Smooth muscle cell (in vitro differentiated cells): ENCODE measurements around the gene RAB3D. TPM values are rescaled to one million over a fixed set of nuclear protein-coding genes. Genes with fewer than 3 reads are reported as not detected.

Source experiments
- DNase-seq: peaks from one replicate; lab custom pipeline; 2025; ENCODE audit not compliant: unreplicated experiment; lab: John Stamatoyannopoulos, UW
- H2AFZ ChIP-seq: fragments of 200-600 bp; sonication (generic); 2 replicates; pipeline ENCODE4 v1.6.0; 2016; ENCODE audit warnings: antibody characterized with exemption, low read depth, mild to moderate bottlenecking
- H3F3A ChIP-seq: fragments of 200-600 bp; sonication (generic); 2 replicates; pipeline ENCODE4 v1.6.0; 2017; ENCODE audit warnings: antibody characterized with exemption, low read depth
- H3K27ac ChIP-seq: fragments of 200-600 bp; sonication (generic); 2 replicates; pipeline ENCODE4 v1.5.1; 2016; ENCODE audit warnings: low read depth, mild to moderate bottlenecking
- H3K27me3 ChIP-seq: fragments of 200-600 bp; sonication (generic); 2 replicates; pipeline ENCODE4 v1.6.1; 2016; ENCODE audit warnings: low read depth, mild to moderate bottlenecking
- H3K36me3 ChIP-seq: fragments of 200-600 bp; sonication (generic); 2 replicates; pipeline ENCODE4 v1.5.1; 2016; ENCODE audit warnings: low read depth
- H3K4me1 ChIP-seq: fragments of 200-600 bp; sonication (generic); 2 replicates; pipeline ENCODE4 v1.5.1; 2016; ENCODE audit warnings: low read depth
- H3K4me2 ChIP-seq: fragments of 200-600 bp; sonication (generic); 2 replicates; pipeline ENCODE4 v1.6.0; 2016; ENCODE audit warnings: mild to moderate bottlenecking
- H3K4me3 ChIP-seq: fragments of 200-600 bp; sonication (generic); 2 replicates; pipeline ENCODE4 v1.5.1; 2016; ENCODE audit warnings: mild to moderate bottlenecking
- H3K79me2 ChIP-seq: fragments of 200-600 bp; sonication (generic); 2 replicates; pipeline ENCODE4 v1.6.0; 2016; ENCODE audit warnings: low read depth, mild to moderate bottlenecking
- H3K9ac ChIP-seq: fragments of 200-600 bp; sonication (generic); 2 replicates; pipeline ENCODE4 v1.6.0; 2016; ENCODE audit warnings: low read depth
- H3K9me3 ChIP-seq: fragments of 200-600 bp; sonication (generic); replicated peaks from 2 replicates; pipeline ENCODE4 v1.5.1; 2016; ENCODE audit warnings: low read depth
- H4K20me1 ChIP-seq: fragments of 200-600 bp; sonication (generic); 2 replicates; pipeline ENCODE4 v1.6.0; 2016; ENCODE audit warnings: low read depth
- WGBS: methylation state at CpG from one replicate; pipeline ENCODE4 v1.1.7; 2016; ENCODE audit warnings: low lambda C conversion rate; 5-methylcytosine and 5-hydroxymethylcytosine counted together
- polyA plus RNA-seq: library from polyadenylated mRNA; unstranded; fragments of >200 nt; fragmentation: Nextera tagmentation; extraction: Ambion mirVana; gene quantifications from 2 replicates; pipeline ENCODE4 v1.2.1, GENCODE V29; 2016
- total RNA-seq: library from RNA; depleted of rRNA; stranded (reverse); fragments of >200 nt; gene quantifications from 2 replicates; pipeline ENCODE4 v1.2.3, GENCODE V29; 2014
- TF ChIP-seq, protein P1 (sequence below): fragments of 200-600 bp; sonication (generic); IDR thresholded peaks from 2 replicates; pipeline ENCODE4 v1.5.1; 2017; ENCODE audit warnings: borderline replicate concordance, mild to moderate bottlenecking, antibody characterized with exemption; ENCODE audit not compliant: insufficient read depth, poor library complexity, severe bottlenecking

RAB3D gene
- total and polyA plus RNA-seq, 2 experiments from 2014 or later, result 7.3 to 11.0 TPM

DNA sequence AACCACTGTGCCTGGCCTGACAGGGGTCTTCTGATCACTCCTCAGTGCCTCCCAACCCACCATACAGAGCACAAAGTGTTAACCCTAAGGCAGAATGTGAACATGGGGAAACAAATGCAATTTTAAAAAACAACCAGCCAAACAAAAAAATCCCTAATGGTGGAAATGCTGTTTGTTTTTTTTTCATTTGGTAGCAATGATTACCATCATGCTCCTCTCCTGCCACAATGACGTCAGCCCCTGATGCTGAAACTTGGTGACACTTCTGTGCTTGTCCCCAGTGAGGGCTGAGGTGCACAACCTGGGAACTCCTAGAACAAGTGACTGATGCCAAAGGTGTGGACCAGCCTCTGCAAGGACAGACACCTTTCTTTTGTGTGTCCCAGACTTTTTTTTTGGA is 47.5 kb downstream of the RAB3D start:
- TF ChIP-seq, protein P1, sequence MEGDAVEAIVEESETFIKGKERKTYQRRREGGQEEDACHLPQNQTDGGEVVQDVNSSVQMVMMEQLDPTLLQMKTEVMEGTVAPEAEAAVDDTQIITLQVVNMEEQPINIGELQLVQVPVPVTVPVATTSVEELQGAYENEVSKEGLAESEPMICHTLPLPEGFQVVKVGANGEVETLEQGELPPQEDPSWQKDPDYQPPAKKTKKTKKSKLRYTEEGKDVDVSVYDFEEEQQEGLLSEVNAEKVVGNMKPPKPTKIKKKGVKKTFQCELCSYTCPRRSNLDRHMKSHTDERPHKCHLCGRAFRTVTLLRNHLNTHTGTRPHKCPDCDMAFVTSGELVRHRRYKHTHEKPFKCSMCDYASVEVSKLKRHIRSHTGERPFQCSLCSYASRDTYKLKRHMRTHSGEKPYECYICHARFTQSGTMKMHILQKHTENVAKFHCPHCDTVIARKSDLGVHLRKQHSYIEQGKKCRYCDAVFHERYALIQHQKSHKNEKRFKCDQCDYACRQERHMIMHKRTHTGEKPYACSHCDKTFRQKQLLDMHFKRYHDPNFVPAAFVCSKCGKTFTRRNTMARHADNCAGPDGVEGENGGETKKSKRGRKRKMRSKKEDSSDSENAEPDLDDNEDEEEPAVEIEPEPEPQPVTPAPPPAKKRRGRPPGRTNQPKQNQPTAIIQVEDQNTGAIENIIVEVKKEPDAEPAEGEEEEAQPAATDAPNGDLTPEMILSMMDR, result no peak
- WGBS, result 92% methylated on average over 1 of the region's 1 CpG
- Histone ChIP-seq H3K4me2 (no peak overlapping the region), H3K9me3 (no peaks in the 10 kb centered on the region), H3K27me3 (no peaks in the 10 kb centered on the region), H3K27ac (no peak overlapping the region), H3K79me2 (no peaks in the 10 kb centered on the region), H3K9ac (no peak overlapping the region), H3K4me1 (no peaks in the 10 kb centered on the region), H3F3A (no peaks in the 10 kb centered on the region), H3K4me3 (no peak overlapping the region), H2AFZ (no peak overlapping the region), H3K36me3 (no peaks in the 10 kb centered on the region), H4K20me1 (no peaks in the 10 kb centered on the region)
- DNase-seq, result no peak

DNA sequence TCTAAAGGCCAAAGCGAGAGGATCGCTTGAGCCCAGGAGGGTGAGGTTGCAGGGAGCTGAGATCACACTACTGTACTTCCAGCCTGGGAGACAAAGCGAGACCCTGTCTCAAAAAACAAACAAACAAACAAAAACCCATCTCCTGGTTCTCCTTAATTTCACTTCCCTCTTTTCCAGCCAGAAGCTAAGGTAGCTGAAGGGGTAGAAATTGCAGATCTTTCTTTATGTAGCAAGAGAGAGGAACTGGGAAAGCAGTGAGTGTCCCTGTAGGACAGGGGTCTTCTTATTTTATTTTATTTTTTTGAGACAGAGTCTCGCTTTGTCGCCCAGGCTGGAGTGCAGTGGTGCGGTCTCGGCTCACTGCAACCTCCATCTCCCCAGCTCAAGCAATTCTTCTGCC is 48.0 kb downstream of the RAB3D start:
- WGBS, result 97% methylated on average over 7 of the region's 7 CpGs

DNA sequence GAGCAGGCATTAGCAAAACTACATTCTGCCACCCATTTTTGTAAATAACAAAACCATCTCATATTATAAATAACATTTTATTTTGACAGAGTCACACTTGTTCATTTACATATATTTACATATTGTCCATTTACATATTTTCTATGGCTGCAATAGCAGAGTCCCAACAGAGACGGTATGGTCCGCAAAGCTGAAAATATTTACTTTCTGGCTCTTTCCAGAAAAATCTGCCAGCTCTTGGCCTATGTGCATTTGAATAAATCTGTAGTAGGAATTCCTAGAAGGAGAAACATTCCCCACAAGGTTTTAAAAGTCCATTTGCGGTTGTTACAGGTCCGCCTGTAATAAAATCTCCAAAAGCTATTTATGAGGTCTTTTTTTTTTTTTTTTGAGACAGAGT is 49.2 kb downstream of the RAB3D start:
- no peaks in the 10 kb centered on the region for H3K9me3 ChIP-seq
- H3K79me2 ChIP-seq, result no peaks in the 10 kb centered on the region
- no peaks in the 10 kb centered on the region for H4K20me1 ChIP-seq
- H3F3A ChIP-seq, result no peaks in the 10 kb centered on the region
- H3K27ac ChIP-seq, result no peak overlapping the region
- H3K9ac ChIP-seq, result no peak overlapping the region
- H3K4me1 ChIP-seq, result no peaks in the 10 kb centered on the region
- H3K4me3 ChIP-seq, result no peak overlapping the region
- H3K4me2 ChIP-seq, result no peak overlapping the region
- no peak overlapping the region for H2AFZ ChIP-seq
- no peaks in the 10 kb centered on the region for H3K27me3 ChIP-seq
- TF ChIP-seq, protein P1, result no peak
- H3K36me3 ChIP-seq, result no peaks in the 10 kb centered on the region
- 83% methylated on average over 4 of the region's 4 CpGs for WGBS
- DNase-seq, result no peak

More for the DNA sequence above, 48.0 kb downstream of the RAB3D start:
- Histone ChIP-seq H3F3A (no peaks in the 10 kb centered on the region), H2AFZ (no peak overlapping the region), H3K9me3 (no peaks in the 10 kb centered on the region), H3K79me2 (no peaks in the 10 kb centered on the region), H3K27ac (no peak overlapping the region), H4K20me1 (no peaks in the 10 kb centered on the region), H3K9ac (no peak overlapping the region), H3K27me3 (no peaks in the 10 kb centered on the region), H3K4me2 (no peak overlapping the region), H3K4me1 (no peaks in the 10 kb centered on the region), H3K36me3 (no peaks in the 10 kb centered on the region), H3K4me3 (no peak overlapping the region)
- TF ChIP-seq, protein P1, result no peak
- no peak for DNase-seq

DNA sequence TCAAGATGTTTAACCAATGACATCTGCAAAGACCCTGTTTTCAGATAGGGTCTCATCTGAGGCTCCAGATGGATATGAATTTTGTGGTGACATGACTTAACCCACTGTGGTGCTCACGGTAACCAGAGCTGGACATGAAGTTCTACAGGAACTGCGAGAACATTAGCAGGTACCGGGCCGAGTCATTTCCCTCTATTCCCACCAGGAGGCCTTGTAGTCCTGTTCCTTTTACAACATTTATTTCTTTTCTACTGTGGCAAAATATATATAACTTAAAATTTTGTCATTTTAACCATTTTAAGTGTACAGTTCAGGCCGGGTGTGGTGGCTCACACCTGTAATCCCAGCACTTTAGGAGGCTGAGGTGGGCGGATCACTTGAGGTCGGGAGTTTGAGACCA is 51.1 kb downstream of the RAB3D start:
- no peaks in the 10 kb centered on the region for H3K36me3 ChIP-seq
- H3K79me2 ChIP-seq, result no peaks in the 10 kb centered on the region
- no peak overlapping the region for H3K4me3 ChIP-seq
- H3K4me1 ChIP-seq, result no peaks in the 10 kb centered on the region
- TF ChIP-seq, protein P1, result peak; percentile 47
- WGBS, result 91% methylated on average over 7 of the region's 7 CpGs
- no peak overlapping the region for H3K9ac ChIP-seq
- no peaks in the 10 kb centered on the region for H3F3A ChIP-seq
- H3K27me3 ChIP-seq, result no peaks in the 10 kb centered on the region
- H2AFZ ChIP-seq, result no peak overlapping the region
- H3K9me3 ChIP-seq, result no peaks in the 10 kb centered on the region
- no peak overlapping the region for H3K4me2 ChIP-seq
- H3K27ac ChIP-seq, result no peak overlapping the region
- no peaks in the 10 kb centered on the region for H4K20me1 ChIP-seq
- no peak for DNase-seq
